DOHH2 (cell line): ENCODE measurements around the gene USP6.
"Not testable (repeated sequence)": the region's sequence is repeated elsewhere in the genome, so short reads cannot be mapped to it uniquely, and the experiment has no call there.

Experiments
- H3F3A ChIP-seq: fragments of 200-600 bp; sonication (generic), shearing (Covaris generic); 2 replicates; pipeline ENCODE4 v1.6.0; 2016; ENCODE audit warnings: antibody characterized with exemption, mild to moderate bottlenecking; ENCODE audit not compliant: control insufficient read depth, insufficient read depth
- H3K27ac ChIP-seq: fragments of 200-600 bp; sonication (generic); 2 replicates; pipeline ENCODE4 v1.5.1; 2014; ENCODE audit warnings: low read depth, mild to moderate bottlenecking, low read length, moderate library complexity
- H3K27me3 ChIP-seq: fragments of 200-600 bp; sonication (generic); 2 replicates; pipeline ENCODE4 v1.6.1; 2014; ENCODE audit warnings: mild to moderate bottlenecking, low read length, mixed read lengths; ENCODE audit not compliant: control insufficient read depth
- H3K36me3 ChIP-seq: fragments of 200-600 bp; sonication (generic); 2 replicates; pipeline ENCODE4 v1.6.1; 2014; ENCODE audit warnings: mild to moderate bottlenecking, low read length, moderate library complexity, mixed read lengths; ENCODE audit not compliant: control insufficient read depth
- H3K4me1 ChIP-seq: fragments of 200-600 bp; sonication (generic); 2 replicates; pipeline ENCODE4 v1.6.1; 2014; ENCODE audit warnings: mild to moderate bottlenecking, low read length, mixed read lengths; ENCODE audit not compliant: control insufficient read depth
- H3K4me2 ChIP-seq: fragments of 200-600 bp; sonication (generic); 2 replicates; pipeline ENCODE4 v1.6.0; 2014; ENCODE audit warnings: mild to moderate bottlenecking, low read length, moderate library complexity
- H3K4me3 ChIP-seq: fragments of 200-600 bp; sonication (generic); 2 replicates; pipeline ENCODE4 v1.5.1; 2014; ENCODE audit warnings: mild to moderate bottlenecking, low read length, mixed read lengths
- H3K79me2 ChIP-seq: fragments of 200-600 bp; sonication (generic); 2 replicates; pipeline ENCODE4 v1.6.1; 2014; ENCODE audit warnings: mild to moderate bottlenecking, low read length, mixed read lengths; ENCODE audit not compliant: control insufficient read depth
- H3K9me2 ChIP-seq: fragments of 200-600 bp; sonication (generic); replicated peaks from 2 replicates; pipeline ENCODE4 v1.6.1; 2014; ENCODE audit warnings: mild to moderate bottlenecking, low read length, mixed read lengths; ENCODE audit not compliant: control insufficient read depth
- H3K9me3 ChIP-seq: fragments of 200-600 bp; sonication (generic); 2 replicates; pipeline ENCODE4 v1.6.1; 2014; ENCODE audit warnings: antibody characterized with exemption, low read length, mixed read lengths; ENCODE audit not compliant: control insufficient read depth, insufficient read depth
- H4K20me1 ChIP-seq: fragments of 200-600 bp; sonication (generic); 2 replicates; pipeline ENCODE4 v1.6.0; 2014; ENCODE audit warnings: low read depth, mild to moderate bottlenecking, antibody characterized with exemption, low read length, moderate library complexity; ENCODE audit not compliant: control insufficient read depth, insufficient read depth
- EZH2phosphoT487 ChIP-seq: fragments of 200-600 bp; sonication (generic); IDR thresholded peaks from 2 replicates; pipeline ENCODE4 v1.6.1; 2017; ENCODE audit warnings: borderline replicate concordance, mild to moderate bottlenecking, antibody characterized with exemption, low read length, moderate library complexity, mixed read lengths
- TF ChIP-seq, protein P1 (sequence below): fragments of 200-600 bp; sonication (generic); IDR thresholded peaks from one replicate; pipeline ENCODE4 v1.5.1; 2014; ENCODE audit warnings: antibody characterized with exemption, mild to moderate bottlenecking, low read depth, low read length; ENCODE audit not compliant: poor library complexity, severe bottlenecking

Gene USP6

DNA sequence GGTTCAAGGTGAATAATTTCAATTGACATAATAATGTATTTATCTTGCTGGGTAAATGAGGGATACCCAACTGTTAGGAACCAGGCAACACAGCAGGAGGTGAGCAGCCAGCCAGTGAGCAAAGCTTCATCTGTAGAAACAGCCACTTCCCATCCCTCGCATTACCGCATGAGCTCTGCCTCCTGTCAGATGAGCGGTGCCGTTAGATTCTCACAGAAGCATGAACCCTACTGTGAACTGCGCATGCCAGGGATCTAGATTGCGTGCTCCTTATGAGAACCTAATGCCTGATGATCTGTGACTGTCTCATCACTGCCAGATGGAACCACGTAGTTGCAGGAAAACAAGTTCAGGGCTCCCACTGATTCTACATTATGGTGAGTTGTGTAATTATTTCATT lies 9.1 kb downstream of the USP6 start:
- H3K4me1 ChIP-seq, H3K36me3 ChIP-seq, H3K9me2 ChIP-seq, H3F3A ChIP-seq, H3K79me2 ChIP-seq, H4K20me1 ChIP-seq, H3K4me2 ChIP-seq, H3K9me3 ChIP-seq, H3K27me3 ChIP-seq, H3K4me3 ChIP-seq, H3K27ac ChIP-seq: not testable (repeated sequence)

DNA sequence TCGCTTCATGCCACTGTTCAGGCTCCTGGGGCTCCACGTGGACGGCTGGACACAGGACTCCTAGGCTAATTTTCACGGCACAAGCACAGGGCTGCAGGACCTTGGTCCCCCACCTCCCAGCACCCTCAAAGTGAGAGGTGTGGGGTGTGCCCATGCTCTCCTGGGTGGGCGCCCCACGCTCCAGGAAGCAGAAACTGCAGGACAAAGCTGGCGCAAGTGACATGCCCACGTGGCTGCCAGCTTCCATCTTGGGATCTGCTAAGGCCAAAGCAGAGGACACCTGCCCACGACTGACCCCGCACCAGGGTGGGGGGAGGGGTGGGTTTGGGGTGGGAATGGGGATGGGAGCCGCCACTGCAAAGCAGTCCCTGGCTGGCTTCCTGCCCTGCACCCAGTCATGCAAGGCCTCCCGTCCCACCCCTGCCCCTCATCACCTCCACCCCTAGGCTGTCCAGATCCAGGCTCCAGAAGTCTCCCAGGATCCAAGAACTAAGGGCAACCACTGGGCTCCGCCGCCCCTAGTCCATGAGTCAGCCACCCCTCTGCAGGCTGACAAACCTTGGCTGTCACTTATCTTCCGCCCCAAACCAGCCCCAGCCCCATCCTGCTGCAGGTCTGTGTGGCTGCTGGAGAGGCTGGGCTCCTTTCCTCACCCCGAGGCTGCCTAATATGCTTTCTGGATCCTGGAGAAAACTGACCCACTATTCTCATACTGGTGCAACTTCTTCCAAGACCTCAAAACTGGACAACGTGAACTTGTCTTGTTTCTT lies 11.1 kb downstream of the USP6 start:
- H3K4me3 ChIP-seq = no peak overlapping the region
- H3K27me3 ChIP-seq = no peaks in the 10 kb centered on the region
- no peaks in the 10 kb centered on the region for H3K79me2 ChIP-seq
- no peak overlapping the region for H3K27ac ChIP-seq
- TF ChIP-seq EZH2phosphoT487 = no peak
- TF ChIP-seq, protein P1, sequence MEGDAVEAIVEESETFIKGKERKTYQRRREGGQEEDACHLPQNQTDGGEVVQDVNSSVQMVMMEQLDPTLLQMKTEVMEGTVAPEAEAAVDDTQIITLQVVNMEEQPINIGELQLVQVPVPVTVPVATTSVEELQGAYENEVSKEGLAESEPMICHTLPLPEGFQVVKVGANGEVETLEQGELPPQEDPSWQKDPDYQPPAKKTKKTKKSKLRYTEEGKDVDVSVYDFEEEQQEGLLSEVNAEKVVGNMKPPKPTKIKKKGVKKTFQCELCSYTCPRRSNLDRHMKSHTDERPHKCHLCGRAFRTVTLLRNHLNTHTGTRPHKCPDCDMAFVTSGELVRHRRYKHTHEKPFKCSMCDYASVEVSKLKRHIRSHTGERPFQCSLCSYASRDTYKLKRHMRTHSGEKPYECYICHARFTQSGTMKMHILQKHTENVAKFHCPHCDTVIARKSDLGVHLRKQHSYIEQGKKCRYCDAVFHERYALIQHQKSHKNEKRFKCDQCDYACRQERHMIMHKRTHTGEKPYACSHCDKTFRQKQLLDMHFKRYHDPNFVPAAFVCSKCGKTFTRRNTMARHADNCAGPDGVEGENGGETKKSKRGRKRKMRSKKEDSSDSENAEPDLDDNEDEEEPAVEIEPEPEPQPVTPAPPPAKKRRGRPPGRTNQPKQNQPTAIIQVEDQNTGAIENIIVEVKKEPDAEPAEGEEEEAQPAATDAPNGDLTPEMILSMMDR = no peak
- H3F3A ChIP-seq = no peaks in the 10 kb centered on the region
- no peak overlapping the region for H3K4me2 ChIP-seq
- H3K4me1 ChIP-seq = no peaks in the 10 kb centered on the region
- no peaks in the 10 kb centered on the region for H3K9me3 ChIP-seq
- H3K36me3 ChIP-seq = no peaks in the 10 kb centered on the region
- no peaks in the 10 kb centered on the region for H4K20me1 ChIP-seq
- H3K9me2 ChIP-seq = no peaks in the 10 kb centered on the region

GRCh38 chr17:5127910-5128309 lies 12.1 kb downstream of the USP6 start:
- H3K9me2 ChIP-seq = no peaks in the 10 kb centered on the region
- H3K79me2 ChIP-seq = no peaks in the 10 kb centered on the region

GRCh38 chr17:5128387-5128786 lies 12.6 kb downstream of the USP6 start:
- not testable (repeated sequence) for H3K4me2 ChIP-seq, H3K9me2 ChIP-seq, H3K4me3 ChIP-seq, H3F3A ChIP-seq, H3K27ac ChIP-seq, H3K79me2 ChIP-seq, H3K36me3 ChIP-seq, H3K9me3 ChIP-seq, H4K20me1 ChIP-seq, H3K27me3 ChIP-seq, H3K4me1 ChIP-seq

More at GRCh38 chr17:5127910-5128309, 12.1 kb downstream of the USP6 start:
- no peak for TF ChIP-seq EZH2phosphoT487
- TF ChIP-seq, protein P1 = no peak
- no peaks in the 10 kb centered on the region for H3K9me3 ChIP-seq
- H3K27me3 ChIP-seq = no peaks in the 10 kb centered on the region
- H3F3A ChIP-seq = no peaks in the 10 kb centered on the region
- no peaks in the 10 kb centered on the region for H3K4me1 ChIP-seq
- H3K27ac ChIP-seq = no peak overlapping the region
- H3K4me3 ChIP-seq = no peak overlapping the region
- H3K4me2 ChIP-seq = no peak overlapping the region
- H3K36me3 ChIP-seq = no peaks in the 10 kb centered on the region
- no peaks in the 10 kb centered on the region for H4K20me1 ChIP-seq
